IgD-negative memory B cell (primary cell): ENCODE measurements around the gene PPP1CC. TPM values are rescaled to one million over a fixed set of nuclear protein-coding genes. Genes with fewer than 3 reads are reported as not detected.

Experiments
- H3K27ac Mint-ChIP-seq, 3 donors: one replicate each; pipeline ENCODE4 v1.8.0; 2020 to 2022; ENCODE audit warnings: mild to moderate bottlenecking in 3 of 3, mixed read lengths in 3 of 3, moderate library complexity in 1 of 3
- H3K27me3 Mint-ChIP-seq: one replicate; pipeline ENCODE4 v1.8.0; 2021; ENCODE audit warnings: mixed read lengths
- H3K36me3 Mint-ChIP-seq: one replicate; pipeline ENCODE4 v1.8.0; 2020; ENCODE audit warnings: mild to moderate bottlenecking, mixed read lengths
- H3K4me1 Mint-ChIP-seq, 3 donors: one replicate each; pipeline ENCODE4 v1.8.0; 2020 to 2022; ENCODE audit warnings: mixed read lengths in 3 of 3, mild to moderate bottlenecking in 1 of 3
- H3K4me3 Mint-ChIP-seq, 4 donors: one replicate each; pipeline ENCODE4 v1.8.0; 2020 to 2022; ENCODE audit warnings: mild to moderate bottlenecking in 4 of 4, mixed read lengths in 4 of 4, moderate library complexity in 3 of 4
- H3K9me3 Mint-ChIP-seq, 3 donors: one replicate each; pipeline ENCODE4 v1.8.0; 2020 to 2021; ENCODE audit warnings: mixed read lengths in 3 of 3, mild to moderate bottlenecking in 1 of 3
- polyA plus RNA-seq: library from polyadenylated mRNA; unstranded; fragments of 300-500 nt; fragmentation: Illumina TruSeq; gene quantifications from one replicate; pipeline ENCODE4 v1.2.3, GENCODE V29; 2021

The PPP1CC gene
- polyA plus RNA-seq, 1 donor from 2014 or later, result 184 TPM

GRCh38 chr12:110676171-110676570 lies 66.5 kb downstream of the PPP1CC start:
- H3K27ac Mint-ChIP-seq, result peak overlapping the region; percentile 51 to 93 (median 76)
- peak overlapping the region in 3 of 4 donors; percentile 92 to 95 (median 94) for H3K4me3 Mint-ChIP-seq
- H3K36me3 Mint-ChIP-seq, result peaks cover 16% of the 10 kb centered on the region
- H3K9me3 Mint-ChIP-seq, result no peaks in the 10 kb centered on the region
- H3K4me1 Mint-ChIP-seq, result peaks cover 52 to 69% (median 68%) of the 10 kb centered on the region in 3 donors
- H3K27me3 Mint-ChIP-seq, result no peaks in the 10 kb centered on the region

DNA sequence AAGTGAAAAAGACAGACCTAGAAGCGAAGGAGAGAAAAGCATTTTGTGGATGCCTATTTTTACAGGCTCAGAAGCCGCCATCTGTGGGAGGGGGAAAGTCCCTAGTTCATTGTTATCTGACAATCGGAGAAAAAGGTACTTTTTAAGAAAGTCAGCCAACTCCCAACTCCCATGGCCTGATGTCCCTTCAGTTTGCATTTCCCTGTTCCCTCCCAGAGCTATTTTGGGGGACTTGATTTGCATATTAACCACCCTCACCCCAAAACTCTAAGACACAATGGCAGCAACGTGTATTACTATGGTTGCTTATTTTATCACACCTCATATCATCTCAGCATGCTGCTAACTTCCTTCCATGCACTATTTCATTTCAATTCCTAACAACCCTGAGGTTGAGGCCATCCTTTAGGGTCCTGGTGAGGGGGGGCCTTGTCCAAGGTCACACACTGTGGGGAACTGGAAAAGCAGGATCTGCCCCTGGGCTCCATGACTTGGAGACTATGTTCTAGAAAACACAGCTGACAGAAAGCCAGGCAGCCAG lies 72.5 kb downstream of the PPP1CC start:
- Mint-ChIP-seq H3K4me1 (peaks cover 45 to 69% (median 62%) of the 10 kb centered on the region in 3 donors), H3K36me3 (peaks cover 11% of the 10 kb centered on the region), H3K9me3 (no peaks in the 10 kb centered on the region), H3K27ac (peak overlapping the region; percentile 87 to 99 (median 97)), H3K4me3 (peak overlapping the region; percentile 80 to 93 (median 88)), H3K27me3 (no peaks in the 10 kb centered on the region)

Other genes starting within 250 kb of the PPP1CC start
- gene VPS29, start 240.8 kb downstream of the PPP1CC start, polyA plus RNA-seq, result 123 TPM
- gene RAD9B, start 240.6 kb downstream of the PPP1CC start, polyA plus RNA-seq, result 0.75 TPM
- 10.1 TPM for gene PPTC7, start 159.6 kb downstream of the PPP1CC start, polyA plus RNA-seq
- gene TCTN1, start 128.8 kb downstream of the PPP1CC start, polyA plus RNA-seq, result 24.2 TPM
- gene HVCN1, start 53.8 kb downstream of the PPP1CC start, polyA plus RNA-seq, result 441 TPM
- not detected for gene CCDC63, start 104.1 kb upstream of the PPP1CC start, polyA plus RNA-seq
- gene MYL2, start 177.7 kb upstream of the PPP1CC start, polyA plus RNA-seq, result 0.88 TPM